ENCODE data around the gene DYNC1LI2. TPM values are rescaled to one million over a fixed set of nuclear protein-coding genes. Genes with fewer than 3 reads are reported as not detected.
"Not testable (repeated sequence)": the region's sequence is repeated elsewhere in the genome, so short reads cannot be mapped to it uniquely, and the experiment has no call there.

Gene DYNC1LI2
- 37.4 TPM for total RNA-seq

GRCh38 chr16:66751303-66751991 is at the start of gene DYNC1LI2:
Gene DYNC1LI2 (minus strand): TSS chr16:66751609. CDS start chr16:66751591, 18 bp downstream.
- peak; percentile 79 to 89 (median 85) for DNase-seq (ENCODE audit: low read depth in 2 of 3, low spot score in 2 of 3)

- no peak for DNase-seq (ENCODE audit: low read depth in 2 of 3, low spot score in 2 of 3)
These were observed 49.4 kb upstream of the DYNC1LI2 start for GRCh38 chr16:66800856-66801255.

- no peak for DNase-seq (ENCODE audit: low read depth in 2 of 3, low spot score in 2 of 3)
These were observed 46.8 kb upstream of the DYNC1LI2 start for GRCh38 chr16:66798161-66798560.

- DNase-seq (ENCODE audit: low read depth in 2 of 3, low spot score in 2 of 3): not testable (repeated sequence)
These were observed 42.6 kb upstream of the DYNC1LI2 start for GRCh38 chr16:66793984-66794383.

- no peak for DNase-seq (ENCODE audit: low read depth in 2 of 3, low spot score in 2 of 3)
These were observed 38.8 kb upstream of the DYNC1LI2 start for GRCh38 chr16:66790130-66790733.

- DNase-seq (ENCODE audit: low read depth in 2 of 3, low spot score in 2 of 3): no peak
These were observed 36.0 kb upstream of the DYNC1LI2 start for GRCh38 chr16:66787427-66787826.

- DNase-seq (ENCODE audit: low read depth in 2 of 3, low spot score in 2 of 3): no peak
These were observed 35.1 kb upstream of the DYNC1LI2 start for GRCh38 chr16:66786551-66786950.

- no peak for DNase-seq (ENCODE audit: low read depth in 2 of 3, low spot score in 2 of 3)
These were observed 25.0 kb upstream of the DYNC1LI2 start for GRCh38 chr16:66776457-66776856.

- peak in 1 of 3 donors; percentile 13 for DNase-seq (ENCODE audit: low read depth in 2 of 3, low spot score in 2 of 3)
These were observed 23.6 kb upstream of the DYNC1LI2 start for GRCh38 chr16:66774981-66775380.

GRCh38 chr16:66758086-66758485 is 6.7 kb upstream of the DYNC1LI2 start:
- DNase-seq (ENCODE audit: low read depth in 2 of 3, low spot score in 2 of 3): no peak

- no peak for DNase-seq (ENCODE audit: low read depth in 2 of 3, low spot score in 2 of 3)
These were observed 3.4 kb upstream of the DYNC1LI2 start for GRCh38 chr16:66754819-66755218.

- DNase-seq (ENCODE audit: low read depth in 2 of 3, low spot score in 2 of 3): no peak
These were observed 2.8 kb upstream of the DYNC1LI2 start for GRCh38 chr16:66754211-66754610.

- DNase-seq (ENCODE audit: low read depth in 2 of 3, low spot score in 2 of 3): no peak
These were observed 1.5 kb upstream of the DYNC1LI2 start for GRCh38 chr16:66752958-66753357.

- no peak for DNase-seq (ENCODE audit: low read depth in 2 of 3, low spot score in 2 of 3)
These were observed 970 bp upstream of the DYNC1LI2 start for GRCh38 chr16:66752379-66752778.

GRCh38 chr16:66751992-66752322 is 548 bp upstream of the DYNC1LI2 start:
- no peak for DNase-seq (ENCODE audit: low read depth in 2 of 3, low spot score in 2 of 3)

- DNase-seq (ENCODE audit: low read depth in 2 of 3, low spot score in 2 of 3): peak in 1 of 3 donors; percentile 13
These were observed 431 bp downstream of the DYNC1LI2 start for GRCh38 chr16:66751053-66751302.

GRCh38 chr16:66750279-66751052 is 943 bp downstream of the DYNC1LI2 start:
- DNase-seq (ENCODE audit: low read depth in 2 of 3, low spot score in 2 of 3): no peak

- DNase-seq (ENCODE audit: low read depth in 2 of 3, low spot score in 2 of 3): peak in 2 of 3 donors; percentile 48 to 53
These were observed 4.7 kb downstream of the DYNC1LI2 start for GRCh38 chr16:66746682-66747081.

GRCh38 chr16:66746048-66746447 is 5.4 kb downstream of the DYNC1LI2 start:
- no peak for DNase-seq (ENCODE audit: low read depth in 2 of 3, low spot score in 2 of 3)

- no peak for DNase-seq (ENCODE audit: low read depth in 2 of 3, low spot score in 2 of 3)
These were observed 9.2 kb downstream of the DYNC1LI2 start for GRCh38 chr16:66741950-66742808.
